HG03439 (cell line): ENCODE results near the gene ABHD12.
"Not testable (repeated sequence)": the region's sequence is repeated elsewhere in the genome, so short reads cannot be mapped to it uniquely, and the experiment has no call there.

Experiments
- ATAC-seq: cut with Tn5 transposase; IDR thresholded peaks from one replicate; pipeline ENCODE4 v1.9.1; 2021; ENCODE audit warnings: mild to moderate bottlenecking, moderate library complexity; ENCODE audit not compliant: unreplicated experiment

ABHD12 gene

DNA sequence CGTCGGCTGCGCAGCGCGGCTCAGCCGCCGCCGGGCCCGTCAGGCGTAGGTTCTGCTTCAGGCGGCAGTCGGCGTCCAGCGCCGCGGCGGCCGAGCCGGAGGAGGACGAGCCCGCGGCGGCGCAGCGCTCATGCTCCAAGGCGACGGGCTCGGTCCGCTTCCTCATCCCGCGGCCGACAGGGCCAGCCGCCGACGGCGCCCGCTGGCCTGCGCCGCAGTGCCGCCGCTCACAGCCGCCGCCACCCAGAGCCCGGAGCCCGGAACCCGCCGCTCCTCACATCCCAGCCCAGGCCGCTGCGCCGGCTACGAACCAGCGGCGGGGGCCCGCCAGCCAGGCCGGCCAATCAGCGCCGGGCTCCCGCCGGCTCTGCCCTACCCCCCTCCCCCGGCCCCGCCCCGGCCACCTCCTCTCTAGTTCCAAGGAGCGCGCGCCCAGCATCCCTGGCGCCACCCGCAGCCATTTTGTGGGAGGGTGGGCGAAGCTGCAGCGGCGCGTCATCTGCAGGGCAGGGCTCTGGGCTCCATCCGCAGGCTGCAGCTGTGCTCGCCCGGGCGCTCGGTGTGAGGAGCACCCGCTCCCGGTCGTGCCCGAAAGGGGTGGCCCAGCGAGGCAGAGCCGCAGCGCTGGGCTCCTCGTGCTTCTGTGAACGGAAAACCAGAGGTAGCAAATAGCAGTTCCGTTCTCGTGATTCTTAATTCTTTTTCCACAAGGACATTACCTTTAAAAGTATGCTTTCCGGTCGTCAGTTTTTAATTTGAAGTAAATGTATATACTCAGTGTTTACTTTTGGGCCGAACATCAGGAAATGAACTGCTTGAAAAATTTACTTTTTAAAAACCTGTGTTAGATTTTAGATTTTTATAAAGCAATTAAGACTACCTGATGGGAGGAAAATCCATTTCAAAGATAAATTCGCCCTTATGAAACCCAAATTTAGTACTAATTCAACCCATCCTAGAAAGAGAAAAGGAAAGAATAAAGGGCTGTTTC lies at the start of gene ABHD12:
ABHD12 (minus strand) TSS at position 298 of the 991 bp plus-strand sequence; CDS start at position 166, 132 bp downstream.
- peak; percentile 89 for ATAC-seq

DNA sequence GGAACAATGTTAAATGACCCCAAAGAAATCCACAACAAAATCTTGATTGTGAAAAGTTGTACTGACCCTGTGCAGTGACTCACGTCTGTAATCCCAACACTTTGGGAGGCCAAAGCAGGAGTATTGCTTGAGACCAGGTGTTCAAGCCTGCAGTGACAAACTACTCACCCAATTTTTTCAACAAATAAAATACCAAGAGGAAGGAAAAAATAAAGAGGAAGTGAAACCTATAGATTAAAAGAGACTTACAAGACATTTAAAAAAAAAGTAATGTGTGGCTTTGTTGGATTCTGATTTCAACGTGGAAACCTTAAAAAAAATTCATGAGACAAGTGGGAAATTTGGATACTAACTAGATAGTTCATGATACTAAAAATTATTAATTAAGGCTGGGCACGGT lies 48.7 kb upstream of the ABHD12 start:
- no peak for ATAC-seq

GRCh38 chr20:25437153-25437581 lies 46.5 kb upstream of the ABHD12 start:
- ATAC-seq, result no peak

DNA sequence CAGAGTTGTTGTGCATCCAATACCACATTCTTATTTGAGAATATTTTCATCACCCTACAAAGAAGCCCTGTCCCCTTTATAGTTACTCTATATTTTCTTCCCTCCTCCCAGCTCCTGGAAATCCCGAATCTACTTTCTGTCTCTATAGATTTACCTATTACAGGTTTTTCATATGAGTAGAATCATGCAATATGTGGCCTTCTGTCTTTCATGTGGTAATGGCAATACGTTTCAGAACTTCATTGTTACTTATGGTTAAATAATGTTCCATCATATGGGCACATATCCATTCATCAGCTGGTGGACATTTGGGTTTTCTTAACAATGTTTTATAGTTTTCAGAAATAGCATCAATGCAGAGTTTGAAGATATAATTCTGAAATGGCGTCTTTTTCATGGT lies 33.9 kb upstream of the ABHD12 start:
- no peak for ATAC-seq

DNA sequence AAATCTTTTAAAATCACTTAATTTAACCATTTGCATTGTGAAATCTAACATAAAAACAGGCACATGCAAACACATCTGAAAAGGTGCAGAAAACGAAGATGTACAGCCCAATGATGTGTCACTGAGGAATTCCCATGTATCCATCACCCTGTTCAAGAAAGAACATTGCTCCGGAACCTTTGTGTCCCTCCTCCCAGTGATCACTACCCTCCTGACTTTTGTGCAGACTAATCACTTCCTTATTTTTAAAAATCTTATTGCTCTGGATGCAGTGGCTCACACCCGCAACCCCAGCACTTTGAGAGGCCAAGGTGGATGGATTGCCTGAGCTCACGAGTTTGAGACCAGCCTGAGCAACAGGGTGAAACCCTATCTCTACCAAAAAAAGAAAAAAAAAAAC lies 31.4 kb upstream of the ABHD12 start:
- no peak for ATAC-seq

DNA sequence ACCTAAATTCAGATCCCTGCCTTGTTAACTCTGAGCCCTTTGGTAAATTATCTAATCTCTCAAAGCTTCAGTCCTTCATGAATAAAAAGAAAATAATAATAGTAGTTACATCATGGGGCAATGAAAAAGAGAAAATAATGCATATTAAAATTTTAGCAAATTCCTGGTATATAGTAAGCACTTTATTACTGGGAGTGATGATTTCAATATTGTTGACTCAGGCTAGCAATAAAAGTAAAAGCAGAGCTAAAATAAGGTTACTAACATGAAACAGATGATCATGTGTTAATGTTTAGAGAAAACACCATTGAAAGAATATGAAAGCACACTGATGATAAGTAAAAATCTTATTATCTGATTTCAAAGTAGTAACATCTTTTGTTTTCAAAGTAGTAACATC lies 30.5 kb upstream of the ABHD12 start:
- ATAC-seq, result no peak

- no peak for ATAC-seq
Measured at GRCh38 chr20:25418776-25419175, 28.1 kb upstream of the ABHD12 start.

DNA sequence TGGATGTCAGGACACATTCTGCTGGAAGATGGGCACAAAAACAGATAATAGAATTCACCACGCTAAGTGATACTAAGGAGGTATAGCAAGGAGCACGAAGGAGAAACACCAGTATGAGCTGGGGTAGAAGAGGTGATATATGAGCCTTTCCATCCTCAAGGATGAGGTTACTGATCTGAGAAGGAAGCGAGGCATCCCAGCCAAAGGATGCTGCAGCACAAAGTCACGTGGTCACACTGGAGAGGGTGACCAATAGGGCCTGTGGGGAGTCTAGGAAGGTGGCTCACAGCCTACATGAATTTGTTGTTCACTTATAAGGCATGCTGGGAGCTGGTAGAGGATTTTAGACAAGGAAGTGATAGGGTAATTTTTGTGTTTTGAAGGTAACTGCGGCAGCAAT lies 18.3 kb upstream of the ABHD12 start:
- ATAC-seq, result no peak

DNA sequence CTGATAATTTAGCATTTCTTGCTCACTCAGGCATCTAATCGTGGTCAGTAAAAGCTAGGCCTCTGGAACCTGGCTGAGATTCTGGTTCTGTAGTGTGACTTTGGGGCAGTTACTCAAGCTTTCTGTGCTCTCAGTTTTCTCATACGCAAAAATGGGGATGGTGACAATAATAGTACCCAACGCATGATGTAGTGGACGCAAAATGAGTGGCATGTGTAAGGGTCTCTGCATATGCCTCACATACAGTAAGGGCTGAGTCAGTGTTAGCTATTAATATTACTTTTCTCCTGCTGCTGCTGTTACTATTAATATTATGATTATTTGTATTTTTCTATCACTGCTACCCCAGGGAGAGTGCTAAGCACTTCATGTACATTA lies 17.5 kb upstream of the ABHD12 start:
- ATAC-seq, result no peak

- ATAC-seq, result peak; percentile 94
Measured at GRCh38 chr20:25407311-25408169, 16.9 kb upstream of the ABHD12 start, which contains the start of gene GINS1. Gene GINS1, plus strand, starts transcription at chr20:25407673. Its CDS starts 148 bp downstream, at chr20:25407821.

GRCh38 chr20:25402583-25402982 lies 11.9 kb upstream of the ABHD12 start:
- ATAC-seq, result no peak

DNA sequence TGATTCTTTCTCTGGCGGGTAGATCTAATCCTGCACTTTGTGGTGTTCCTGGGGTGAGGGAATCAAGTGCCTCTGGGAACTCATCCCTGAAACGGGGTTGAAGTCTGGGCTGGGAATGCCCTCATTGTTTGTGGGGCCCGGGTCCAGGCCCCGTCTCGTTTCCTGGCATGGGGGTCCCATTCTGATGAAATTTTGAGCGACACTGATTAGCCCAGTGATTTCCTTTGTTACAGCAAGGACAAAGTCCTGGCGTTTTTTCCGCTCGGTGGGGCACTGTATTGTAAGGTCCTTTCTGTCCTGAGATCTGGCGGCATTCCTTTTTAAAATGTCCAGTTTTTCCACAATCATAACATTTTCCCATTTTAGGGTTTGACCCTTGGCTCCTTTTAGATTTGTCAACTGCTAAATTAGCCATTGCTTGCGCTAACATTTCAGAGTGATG lies 9.7 kb upstream of the ABHD12 start:
- not testable (repeated sequence) for ATAC-seq

DNA sequence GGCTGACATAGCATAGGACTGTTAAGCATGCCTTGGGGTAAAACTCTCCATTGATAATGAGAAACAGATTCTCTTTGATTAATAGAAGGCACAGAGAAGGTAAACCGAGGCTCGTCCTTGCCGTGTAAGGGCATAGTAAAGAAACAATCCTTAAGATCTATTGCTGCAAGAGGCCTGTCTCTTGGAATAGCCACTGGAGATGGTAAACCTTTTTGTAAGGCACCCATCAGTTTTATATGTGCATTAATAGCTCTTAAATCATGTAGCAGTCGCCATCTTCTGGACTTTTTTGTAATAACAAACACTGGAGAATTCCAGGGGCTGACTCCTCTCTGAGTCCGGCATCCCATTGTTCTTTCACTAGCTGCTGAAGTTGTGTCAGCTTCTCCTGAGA lies 8.4 kb upstream of the ABHD12 start:
- ATAC-seq, result no peak

DNA sequence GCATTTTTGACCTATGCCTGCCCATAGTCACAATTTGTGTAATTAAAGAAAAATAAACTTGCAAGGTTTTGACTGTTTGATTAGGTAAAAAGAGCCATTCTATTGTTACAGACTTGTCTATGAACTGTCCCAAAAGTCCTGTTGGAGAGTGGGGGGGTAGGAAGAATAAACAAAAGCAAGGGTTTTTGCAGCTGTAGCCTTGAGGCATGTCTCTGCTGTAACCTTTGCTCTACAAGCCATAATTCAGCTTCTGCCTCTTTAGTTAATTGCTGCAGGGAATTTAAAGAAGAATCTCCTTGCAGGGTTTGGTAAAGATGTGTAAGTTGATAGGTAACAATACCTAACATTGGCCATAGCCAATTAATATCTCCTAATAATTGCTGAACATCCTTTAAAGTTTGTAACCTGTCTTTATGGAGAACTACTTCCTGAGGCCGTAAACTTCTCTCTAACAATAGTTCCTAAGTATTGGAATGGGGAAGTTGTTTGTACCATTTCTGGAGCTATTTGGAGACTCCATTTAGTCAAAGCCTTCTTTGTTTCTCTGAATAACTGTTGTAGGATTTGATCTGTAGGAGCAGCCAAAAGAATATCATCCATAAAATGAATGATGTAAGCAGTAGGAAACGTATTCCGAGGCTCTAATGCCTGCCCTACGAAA lies 7.9 kb upstream of the ABHD12 start:
- no peak for ATAC-seq

- ATAC-seq, result no peak
Measured at GRCh38 chr20:25397821-25398220, 7.2 kb upstream of the ABHD12 start.

DNA sequence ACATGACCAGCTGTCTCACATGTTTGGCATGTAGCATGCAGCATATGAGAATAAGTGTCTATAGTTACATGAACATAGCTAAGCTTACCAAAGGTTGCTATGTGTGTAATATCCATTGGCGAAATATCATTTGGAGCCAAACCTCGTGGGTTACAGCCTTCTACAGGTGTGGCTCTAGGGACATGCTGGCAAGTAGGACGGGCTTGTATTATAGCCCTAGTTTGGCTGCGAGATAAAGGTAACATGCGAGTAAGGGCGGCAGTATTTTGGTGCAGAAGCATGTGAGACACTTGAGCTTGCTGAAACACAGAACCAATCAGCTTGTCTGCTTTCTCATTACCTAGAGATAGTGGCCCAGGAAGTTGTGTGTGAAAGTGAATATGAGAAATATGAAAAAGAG lies 6.5 kb upstream of the ABHD12 start:
- no peak for ATAC-seq

DNA sequence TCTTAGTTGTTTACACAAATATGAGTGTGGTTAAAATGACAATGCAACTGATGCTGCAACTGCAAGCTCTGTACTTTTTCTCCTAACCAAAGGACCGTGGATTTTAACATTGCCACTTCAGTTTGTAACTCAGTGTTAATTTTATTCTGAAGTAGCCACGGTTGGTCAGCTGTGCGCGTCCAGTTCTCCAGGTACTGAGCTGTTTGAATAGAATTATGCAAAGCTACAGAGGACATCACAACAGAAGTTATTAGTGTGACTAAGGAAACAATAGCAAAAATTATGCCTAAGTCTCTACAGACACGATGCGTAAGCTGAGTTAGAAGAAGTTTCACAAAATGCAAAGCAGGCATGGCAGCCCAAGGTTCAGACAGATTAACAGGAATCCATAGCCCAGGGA lies 4.4 kb upstream of the ABHD12 start:
- no peak for ATAC-seq

- ATAC-seq, result no peak
Measured at GRCh38 chr20:25394276-25394675, 3.6 kb upstream of the ABHD12 start.

GRCh38 chr20:25389858-25390537 lies 637 bp downstream of the ABHD12 start:
- peak; percentile 29 for ATAC-seq

GRCh38 chr20:25389401-25389857 lies 1.2 kb downstream of the ABHD12 start:
- ATAC-seq, result no peak
